Adipocyte (in vitro differentiated cells): ENCODE measurements around the gene SEMA3G.

Source experiments
- DNase-seq: peaks from one replicate; pipeline ENCODE4 v3.0.0-alpha.2; 2015; ENCODE audit warnings: low read depth
- H3K27me3 ChIP-seq: replicated peaks from 2 replicates; pipeline ENCODE4 v1.7.0; 2013; ENCODE audit warnings: mild to moderate bottlenecking, low read length, moderate library complexity; ENCODE audit not compliant: control insufficient read depth, insufficient read depth
- H3K36me3 ChIP-seq: 2 replicates; pipeline ENCODE4 v1.7.0; 2013; ENCODE audit warnings: low read length, mild to moderate bottlenecking, moderate library complexity; ENCODE audit not compliant: control insufficient read depth, insufficient read depth, severe bottlenecking
- H3K4me1 ChIP-seq: 2 replicates; pipeline ENCODE4 v1.7.0; 2013; ENCODE audit warnings: mild to moderate bottlenecking, low read length, moderate library complexity; ENCODE audit not compliant: control insufficient read depth, insufficient read depth
- H3K4me3 ChIP-seq: 2 replicates; pipeline ENCODE4 v1.7.0; 2013; ENCODE audit warnings: mild to moderate bottlenecking, low read length, moderate library complexity
- H3K9ac ChIP-seq: 2 replicates; pipeline ENCODE4 v1.7.0; 2013; ENCODE audit warnings: mild to moderate bottlenecking, low read length, moderate library complexity
- H3K9me3 ChIP-seq: 2 replicates; pipeline ENCODE4 v1.7.0; 2013; ENCODE audit warnings: mild to moderate bottlenecking, low read length, moderate library complexity; ENCODE audit not compliant: control insufficient read depth

The SEMA3G gene

GRCh38 chr3:52396011-52396906 lies 48.6 kb downstream of the SEMA3G start:
- H3K4me3 ChIP-seq: no peak overlapping the region
- H3K4me1 ChIP-seq: no peaks in the 10 kb centered on the region
- no peaks in the 10 kb centered on the region for H3K9me3 ChIP-seq
- H3K27me3 ChIP-seq: no peaks in the 10 kb centered on the region
- H3K9ac ChIP-seq: no peak overlapping the region
- peaks cover 27% of the 10 kb centered on the region for H3K36me3 ChIP-seq
- no peak for DNase-seq

GRCh38 chr3:52395503-52395865 lies 49.4 kb downstream of the SEMA3G start:
- H3K4me3 ChIP-seq: no peak overlapping the region
- no peak for DNase-seq
- H3K27me3 ChIP-seq: no peaks in the 10 kb centered on the region
- H3K36me3 ChIP-seq: peaks cover 20% of the 10 kb centered on the region
- H3K9me3 ChIP-seq: no peaks in the 10 kb centered on the region
- H3K9ac ChIP-seq: no peak overlapping the region
- no peaks in the 10 kb centered on the region for H3K4me1 ChIP-seq

GRCh38 chr3:52394751-52395502 lies 50.0 kb downstream of the SEMA3G start:
- Histone ChIP-seq H3K9me3 (no peaks in the 10 kb centered on the region), H3K9ac (no peak overlapping the region), H3K36me3 (peaks cover 16% of the 10 kb centered on the region), H3K4me3 (no peak overlapping the region), H3K4me1 (peaks cover 4% of the 10 kb centered on the region), H3K27me3 (no peaks in the 10 kb centered on the region)
- DNase-seq: no peak

GRCh38 chr3:52393959-52394670 lies 50.8 kb downstream of the SEMA3G start:
- no peak overlapping the region for H3K9ac ChIP-seq
- peaks cover 4% of the 10 kb centered on the region for H3K4me1 ChIP-seq
- no peak overlapping the region for H3K4me3 ChIP-seq
- no peaks in the 10 kb centered on the region for H3K9me3 ChIP-seq
- H3K27me3 ChIP-seq: no peaks in the 10 kb centered on the region
- peaks cover 16% of the 10 kb centered on the region for H3K36me3 ChIP-seq
- DNase-seq: no peak

- DNase-seq: no peak
- peaks cover 16% of the 10 kb centered on the region for H3K36me3 ChIP-seq
- H3K9ac ChIP-seq: no peak overlapping the region
- H3K4me1 ChIP-seq: peaks cover 4% of the 10 kb centered on the region
- H3K4me3 ChIP-seq: no peak overlapping the region
- no peaks in the 10 kb centered on the region for H3K9me3 ChIP-seq
- no peaks in the 10 kb centered on the region for H3K27me3 ChIP-seq
Observed at GRCh38 chr3:52393131-52393807, 51.6 kb downstream of the SEMA3G start.

GRCh38 chr3:52392216-52392930 lies 52.5 kb downstream of the SEMA3G start:
- Histone ChIP-seq H3K4me3 (no peak overlapping the region), H3K36me3 (peaks cover 16% of the 10 kb centered on the region), H3K27me3 (no peaks in the 10 kb centered on the region), H3K9ac (no peak overlapping the region), H3K9me3 (no peaks in the 10 kb centered on the region), H3K4me1 (peaks cover 4% of the 10 kb centered on the region)
- DNase-seq: no peak

- H3K27me3 ChIP-seq: peaks cover 4% of the 10 kb centered on the region
- no peak overlapping the region for H3K4me3 ChIP-seq
- no peaks in the 10 kb centered on the region for H3K9me3 ChIP-seq
- H3K36me3 ChIP-seq: peaks cover 16% of the 10 kb centered on the region
- H3K4me1 ChIP-seq: peaks cover 4% of the 10 kb centered on the region
- H3K9ac ChIP-seq: no peak overlapping the region
- DNase-seq: no peak
Observed at GRCh38 chr3:52391096-52391495, 53.8 kb downstream of the SEMA3G start.

GRCh38 chr3:52388933-52389332 lies 56.0 kb downstream of the SEMA3G start:
- no peaks in the 10 kb centered on the region for H3K9me3 ChIP-seq
- H3K4me1 ChIP-seq: peaks cover 4% of the 10 kb centered on the region
- DNase-seq: no peak
- peaks cover 4% of the 10 kb centered on the region for H3K27me3 ChIP-seq
- H3K4me3 ChIP-seq: no peak overlapping the region
- no peak overlapping the region for H3K9ac ChIP-seq
- H3K36me3 ChIP-seq: peaks cover 16% of the 10 kb centered on the region

- Histone ChIP-seq H3K27me3 (peaks cover 4% of the 10 kb centered on the region), H3K36me3 (peaks cover 14% of the 10 kb centered on the region), H3K9me3 (no peaks in the 10 kb centered on the region), H3K4me1 (peaks cover 4% of the 10 kb centered on the region), H3K4me3 (no peak overlapping the region), H3K9ac (no peak overlapping the region)
- no peak for DNase-seq
Observed at GRCh38 chr3:52388348-52388821, 56.5 kb downstream of the SEMA3G start.

GRCh38 chr3:52387481-52387880 lies 57.4 kb downstream of the SEMA3G start:
- H3K9ac ChIP-seq: no peak overlapping the region
- H3K27me3 ChIP-seq: peaks cover 4% of the 10 kb centered on the region
- H3K4me1 ChIP-seq: peaks cover 4% of the 10 kb centered on the region
- no peaks in the 10 kb centered on the region for H3K9me3 ChIP-seq
- no peak for DNase-seq
- H3K36me3 ChIP-seq: peaks cover 7% of the 10 kb centered on the region
- no peak overlapping the region for H3K4me3 ChIP-seq
